Activated B cell treated with CpG ODN at 0.5 μM for 24 hours (primary cell): Measurements from ENCODE around the gene KCNMA1. TPM values are rescaled to one million over a fixed set of nuclear protein-coding genes. Genes with fewer than 3 reads are reported as not detected.

Source experiments
- ATAC-seq: fragments of 200-7000 bp; cut with Tn5 transposase; one replicate; pipeline ENCODE4 v1.10.0; 2021; ENCODE audit warnings: low read depth, mild to moderate bottlenecking, moderate library complexity
- CTCF ChIA-PET: fragments of 350-600 bp; sonication (Branson Sonifier 250); formaldehyde crosslinking; loops from one replicate; lab custom pipeline; 2021; ENCODE audit warnings: antibody characterized with exemption; lab: Charles Lee
- POLR2A ChIA-PET: fragments of 350-600 bp; sonication (Branson Sonifier 250); formaldehyde crosslinking; loops from one replicate; lab custom pipeline; 2021; ENCODE audit warnings: antibody characterized with exemption; lab: Charles Lee
- DNase-seq: peaks from one replicate; pipeline ENCODE4 v3.0.0; 2022
- H3K27ac Mint-ChIP-seq: one replicate; pipeline ENCODE4 v1.8.0; 2020; ENCODE audit warnings: mixed read lengths
- H3K27me3 Mint-ChIP-seq: one replicate; pipeline ENCODE4 v1.8.0; 2021; ENCODE audit warnings: mixed read lengths
- H3K36me3 Mint-ChIP-seq: one replicate; pipeline ENCODE4 v1.8.0; 2021; ENCODE audit warnings: low read depth, mixed read lengths
- H3K4me1 Mint-ChIP-seq: one replicate; pipeline ENCODE4 v1.8.0; 2021; ENCODE audit warnings: mixed read lengths
- H3K4me3 Mint-ChIP-seq: one replicate; pipeline ENCODE4 v1.8.0; 2020; ENCODE audit warnings: mild to moderate bottlenecking, mixed read lengths
- H3K9me3 Mint-ChIP-seq: one replicate; pipeline ENCODE4 v1.8.0; 2020; ENCODE audit warnings: mixed read lengths
- intact Hi-C: fragments of 100-400 bp; cut with micrococcal nuclease; formaldehyde crosslinking; loops from one replicate; pipeline ENCODE4 v1.15.1; 2024
- total RNA-seq: library from RNA; stranded (reverse); gene quantifications from 2 replicates; pipeline ENCODE4 v1.2.3, GENCODE V29; 2022
- TF ChIP-seq, protein P1 (sequence below): fragments of 200-600 bp; IDR thresholded peaks from one replicate; pipeline ENCODE4 v1.8.0; 2022; ENCODE audit warnings: antibody characterized with exemption, mild to moderate bottlenecking

KCNMA1 gene
- total RNA-seq, 1 donor from 2014 or later: 3.7 TPM

DNA sequence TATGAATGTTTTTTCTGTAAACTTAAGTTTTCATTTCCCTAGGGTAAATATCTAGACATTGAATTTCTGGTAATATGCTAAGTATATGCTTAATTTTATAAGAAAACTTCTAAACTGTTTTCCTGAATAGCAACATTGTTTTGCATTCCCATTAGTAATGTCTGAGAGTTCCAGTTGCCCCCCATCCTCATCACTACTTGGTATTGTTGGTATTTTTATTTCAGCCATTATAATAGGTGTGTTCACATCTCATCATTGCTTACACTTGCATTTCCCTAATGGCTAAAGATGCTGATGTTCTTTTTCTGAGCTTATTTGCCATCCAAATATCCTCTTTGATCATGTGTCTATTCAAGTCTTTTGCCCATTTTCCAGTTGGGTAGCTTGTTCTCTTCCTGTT is 269.6 kb downstream of the KCNMA1 start:
- CTCF ChIA-PET: no interaction called here

DNA sequence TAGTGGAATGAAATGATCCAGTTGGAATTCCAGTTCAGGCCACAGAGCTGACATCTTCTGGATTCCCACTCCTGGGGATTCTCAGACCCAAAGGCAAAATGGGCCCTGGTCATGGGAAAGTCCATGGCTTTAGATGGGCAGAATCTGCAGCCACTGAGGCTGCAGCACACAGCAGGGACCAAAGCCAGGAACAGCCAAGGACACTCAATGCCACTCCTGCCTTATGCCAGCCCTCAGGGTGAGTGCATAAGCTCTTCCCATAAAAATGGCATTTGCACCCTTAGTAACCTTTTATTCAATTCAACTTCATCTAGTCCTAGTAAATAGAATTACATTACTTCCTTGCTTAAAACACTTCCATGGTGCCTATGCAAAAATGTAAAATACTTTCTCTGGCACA is 274.4 kb downstream of the KCNMA1 start:
- DNase-seq: no peak
- CTCF ChIA-PET: no interaction called here
- intact Hi-C loops: no loop called here
- H3K9me3 Mint-ChIP-seq: peaks cover 4% of the 10 kb centered on the region
- H3K4me3 Mint-ChIP-seq: no peak overlapping the region
- H3K36me3 Mint-ChIP-seq: no peaks in the 10 kb centered on the region
- no peak overlapping the region for H3K27ac Mint-ChIP-seq
- POLR2A ChIA-PET: no interaction called here
- TF ChIP-seq, protein P1, sequence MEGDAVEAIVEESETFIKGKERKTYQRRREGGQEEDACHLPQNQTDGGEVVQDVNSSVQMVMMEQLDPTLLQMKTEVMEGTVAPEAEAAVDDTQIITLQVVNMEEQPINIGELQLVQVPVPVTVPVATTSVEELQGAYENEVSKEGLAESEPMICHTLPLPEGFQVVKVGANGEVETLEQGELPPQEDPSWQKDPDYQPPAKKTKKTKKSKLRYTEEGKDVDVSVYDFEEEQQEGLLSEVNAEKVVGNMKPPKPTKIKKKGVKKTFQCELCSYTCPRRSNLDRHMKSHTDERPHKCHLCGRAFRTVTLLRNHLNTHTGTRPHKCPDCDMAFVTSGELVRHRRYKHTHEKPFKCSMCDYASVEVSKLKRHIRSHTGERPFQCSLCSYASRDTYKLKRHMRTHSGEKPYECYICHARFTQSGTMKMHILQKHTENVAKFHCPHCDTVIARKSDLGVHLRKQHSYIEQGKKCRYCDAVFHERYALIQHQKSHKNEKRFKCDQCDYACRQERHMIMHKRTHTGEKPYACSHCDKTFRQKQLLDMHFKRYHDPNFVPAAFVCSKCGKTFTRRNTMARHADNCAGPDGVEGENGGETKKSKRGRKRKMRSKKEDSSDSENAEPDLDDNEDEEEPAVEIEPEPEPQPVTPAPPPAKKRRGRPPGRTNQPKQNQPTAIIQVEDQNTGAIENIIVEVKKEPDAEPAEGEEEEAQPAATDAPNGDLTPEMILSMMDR: no peak
- H3K4me1 Mint-ChIP-seq: no peaks in the 10 kb centered on the region
- H3K27me3 Mint-ChIP-seq: no peaks in the 10 kb centered on the region
- no peak for ATAC-seq

More for the DNA sequence above, 269.6 kb downstream of the KCNMA1 start:
- no peaks in the 10 kb centered on the region for H3K4me1 Mint-ChIP-seq
- ATAC-seq (no peak), DNase-seq (no peak)
- no peaks in the 10 kb centered on the region for H3K36me3 Mint-ChIP-seq
- intact Hi-C loops: no loop called here
- TF ChIP-seq, protein P1: no peak
- POLR2A ChIA-PET: no interaction called here
- peaks cover 3% of the 10 kb centered on the region for H3K27me3 Mint-ChIP-seq
- H3K27ac Mint-ChIP-seq: no peak overlapping the region
- no peak overlapping the region for H3K4me3 Mint-ChIP-seq
- peaks cover 6% of the 10 kb centered on the region for H3K9me3 Mint-ChIP-seq

DNA sequence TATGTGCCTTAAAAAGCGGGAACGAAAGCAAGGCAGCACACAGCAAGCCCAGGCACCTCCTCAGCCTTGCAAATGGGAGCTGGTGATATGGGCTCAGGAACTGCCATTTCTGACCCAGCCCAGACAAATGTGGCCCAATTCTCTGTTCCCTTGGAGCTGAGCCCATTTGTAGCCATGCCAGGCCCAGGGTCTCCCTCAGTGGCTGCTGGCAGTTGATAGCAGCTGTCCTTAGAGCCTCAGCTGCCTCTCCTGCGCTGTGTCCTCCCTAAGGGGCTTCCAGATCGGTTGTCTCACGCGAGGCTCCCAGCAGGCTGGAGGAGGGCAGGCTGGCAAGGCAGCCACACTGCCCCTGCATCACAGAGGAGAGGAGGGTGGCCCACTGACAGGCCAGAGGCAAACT is 275.8 kb downstream of the KCNMA1 start:
- ChIA-PET POLR2A (no interaction called here), CTCF (no interaction called here)
- Mint-ChIP-seq H3K36me3 (no peaks in the 10 kb centered on the region), H3K4me3 (no peak overlapping the region), H3K27me3 (no peaks in the 10 kb centered on the region), H3K9me3 (no peaks in the 10 kb centered on the region), H3K27ac (no peak overlapping the region), H3K4me1 (no peaks in the 10 kb centered on the region)
- TF ChIP-seq, protein P1: no peak
- intact Hi-C loops: no loop called here
- no peak for ATAC-seq
- DNase-seq: no peak

DNA sequence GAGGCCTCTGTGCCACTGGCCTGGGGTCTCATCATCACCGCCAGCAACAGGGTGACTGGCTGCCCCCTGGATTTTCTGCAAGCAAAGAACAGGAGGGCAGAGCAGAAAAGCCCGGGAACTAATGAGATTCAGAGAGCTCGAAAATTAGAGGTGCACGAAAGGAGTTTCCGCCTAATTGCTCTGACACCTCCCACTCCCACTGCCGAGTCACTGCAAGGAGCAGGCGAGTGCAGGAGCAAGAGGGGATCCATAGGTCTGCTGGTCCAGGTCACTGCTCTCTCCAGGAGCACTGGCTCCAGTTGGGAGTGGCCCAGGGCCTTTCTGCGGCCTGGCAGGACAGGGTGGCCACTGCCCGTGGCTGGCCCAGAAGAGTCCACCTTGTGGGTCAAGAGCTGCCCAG is 276.2 kb downstream of the KCNMA1 start:
- TF ChIP-seq, protein P1: no peak
- POLR2A ChIA-PET: no interaction called here
- CTCF ChIA-PET: no interaction called here
- intact Hi-C loops: no loop called here
- no peaks in the 10 kb centered on the region for H3K27me3 Mint-ChIP-seq
- ATAC-seq (no peak), DNase-seq (no peak)
- no peak overlapping the region for H3K27ac Mint-ChIP-seq
- H3K4me1 Mint-ChIP-seq: no peaks in the 10 kb centered on the region
- no peaks in the 10 kb centered on the region for H3K36me3 Mint-ChIP-seq
- no peaks in the 10 kb centered on the region for H3K9me3 Mint-ChIP-seq
- H3K4me3 Mint-ChIP-seq: no peak overlapping the region

DNA sequence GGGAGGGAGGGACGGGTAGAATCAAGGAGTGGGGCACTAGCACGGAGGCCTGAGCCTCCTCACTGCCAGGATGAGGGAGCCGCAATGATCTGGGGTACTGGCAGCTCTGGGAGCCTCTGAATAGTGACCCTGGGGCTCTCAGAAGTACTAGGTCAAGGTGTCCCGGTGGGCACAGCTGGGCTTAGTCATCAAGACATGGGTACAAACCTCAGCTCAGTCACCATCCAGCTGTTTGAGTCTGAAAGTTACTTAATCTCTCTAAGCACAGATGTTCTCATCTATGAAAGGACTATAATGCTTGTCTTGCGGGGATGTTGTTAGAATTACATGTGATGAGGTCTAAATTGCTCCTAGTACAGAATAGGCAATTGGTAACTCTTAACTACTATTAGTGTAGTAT is 276.8 kb downstream of the KCNMA1 start:
- Mint-ChIP-seq H3K27me3 (no peaks in the 10 kb centered on the region), H3K27ac (no peak overlapping the region), H3K4me1 (no peaks in the 10 kb centered on the region), H3K4me3 (no peak overlapping the region), H3K9me3 (no peaks in the 10 kb centered on the region), H3K36me3 (no peaks in the 10 kb centered on the region)
- intact Hi-C loops: no loop called here
- CTCF ChIA-PET: no interaction called here
- ATAC-seq: no peak
- no peak for DNase-seq
- TF ChIP-seq, protein P1: no peak
- POLR2A ChIA-PET: no interaction called here
